Large intestine (tissue), 3 donors: ENCODE measurements around the gene ALDH1A2. TPM values are rescaled to one million over a fixed set of nuclear protein-coding genes. Genes with fewer than 3 reads are reported as not detected.
A peak's percentile ranks its signal among the peaks of the same experiment; 100 is the strongest.
"Not testable (repeated sequence)": the region's sequence is repeated elsewhere in the genome, so short reads cannot be mapped to it uniquely, and the experiment has no call there.

Experiments used
- DNase-seq, 2 donors: peaks; one replicate each; pipeline versions ENCODE4 v3.0.0 to v3.0.0-alpha.2; 2013
- H3K27ac ChIP-seq: one replicate; pipeline ENCODE4 v1.5.1; 2013; ENCODE audit warnings: low read length
- H3K27me3 ChIP-seq: 2 replicates; pipeline ENCODE4 v1.6.1; 2013; ENCODE audit warnings: low read length; ENCODE audit not compliant: control insufficient read depth, insufficient read depth
- H3K36me3 ChIP-seq: 2 replicates; pipeline ENCODE4 v1.6.1; 2013; ENCODE audit warnings: low read length; ENCODE audit not compliant: control insufficient read depth, insufficient read depth
- H3K4me1 ChIP-seq: one replicate; pipeline ENCODE4 v1.6.1; 2013; ENCODE audit warnings: low read length; ENCODE audit not compliant: control insufficient read depth, insufficient read depth
- H3K4me3 ChIP-seq: one replicate; pipeline ENCODE4 v1.5.1; 2013; ENCODE audit warnings: low read length
- H3K9me3 ChIP-seq: one replicate; pipeline ENCODE4 v1.6.1; 2013; ENCODE audit warnings: mild to moderate bottlenecking, low read depth, low read length, moderate library complexity; ENCODE audit not compliant: control insufficient read depth
- WGBS: methylation state at CpG from one replicate; pipeline ENCODE4 v1.1.5; 2013; ENCODE audit warnings: low lambda C conversion rate; ENCODE audit not compliant: insufficient coverage; 5-methylcytosine and 5-hydroxymethylcytosine counted together
- polyA plus RNA-seq: library from polyadenylated mRNA; unstranded; fragments of 120-200 nt; gene quantifications from one replicate; pipeline ENCODE4 v1.2.1, GENCODE V29; 2013

Gene ALDH1A2
- polyA plus RNA-seq, 1 donor, result 13.7 TPM

GRCh38 chr15:58045376-58045775 lies 20.1 kb downstream of the ALDH1A2 start:
- DNase-seq, H3K4me1 ChIP-seq, H3K4me3 ChIP-seq, H3K36me3 ChIP-seq, H3K27me3 ChIP-seq, H3K27ac ChIP-seq, H3K9me3 ChIP-seq: not testable (repeated sequence)
- WGBS, result no CpG with 5 or more reads among the region's 7 CpGs

GRCh38 chr15:58044551-58044950 lies 21.0 kb downstream of the ALDH1A2 start:
- Histone ChIP-seq H3K4me1 (no peaks in the 10 kb centered on the region), H3K9me3 (no peaks in the 10 kb centered on the region), H3K36me3 (no peaks in the 10 kb centered on the region), H3K4me3 (no peak overlapping the region), H3K27me3 (no peaks in the 10 kb centered on the region), H3K27ac (no peak overlapping the region)
- DNase-seq, result no peak
- 80% methylated on average over 1 of the region's 2 CpGs for WGBS

GRCh38 chr15:58043192-58043903 lies 22.2 kb downstream of the ALDH1A2 start:
- Histone ChIP-seq H3K36me3 (no peaks in the 10 kb centered on the region), H3K4me1 (peaks cover 9% of the 10 kb centered on the region), H3K9me3 (no peaks in the 10 kb centered on the region), H3K4me3 (no peak overlapping the region), H3K27ac (no peak overlapping the region), H3K27me3 (no peaks in the 10 kb centered on the region)
- DNase-seq, result peak in 1 of 2 donors; percentile 25
- 14% methylated on average over 1 of the region's 5 CpGs for WGBS

GRCh38 chr15:58042006-58042405 lies 23.5 kb downstream of the ALDH1A2 start:
- Histone ChIP-seq H3K4me3 (no peak overlapping the region), H3K36me3 (no peaks in the 10 kb centered on the region), H3K27ac (no peak overlapping the region), H3K4me1 (peaks cover 11% of the 10 kb centered on the region), H3K27me3 (no peaks in the 10 kb centered on the region), H3K9me3 (no peaks in the 10 kb centered on the region)
- 29% methylated on average over 1 of the region's 3 CpGs for WGBS
- DNase-seq, result no peak

- WGBS, result 0% methylated on average over 1 of the region's 6 CpGs
- Histone ChIP-seq H3K4me3 (no peak overlapping the region), H3K27ac (peak overlapping the region; percentile 6), H3K27me3 (no peaks in the 10 kb centered on the region), H3K36me3 (no peaks in the 10 kb centered on the region), H3K4me1 (peaks cover 11% of the 10 kb centered on the region), H3K9me3 (no peaks in the 10 kb centered on the region)
- DNase-seq, result peak; percentile 68 to 93
Observed at GRCh38 chr15:58040150-58040549, 25.4 kb downstream of the ALDH1A2 start.

GRCh38 chr15:58039079-58040035 lies 26.2 kb downstream of the ALDH1A2 start:
- peak in 1 of 2 donors; percentile 39 for DNase-seq
- peak overlapping the region; percentile 6 for H3K27ac ChIP-seq
- 7% methylated on average over 3 of the region's 6 CpGs for WGBS

GRCh38 chr15:58038426-58039078 lies 27.0 kb downstream of the ALDH1A2 start:
- no peaks in the 10 kb centered on the region for H3K27me3 ChIP-seq
- H3K36me3 ChIP-seq, result no peaks in the 10 kb centered on the region
- H3K4me1 ChIP-seq, result peaks cover 11% of the 10 kb centered on the region
- H3K9me3 ChIP-seq, result no peaks in the 10 kb centered on the region
- peak in 1 of 2 donors; percentile 41 for DNase-seq
- 100% methylated on average over 1 of the region's 2 CpGs for WGBS
- no peak overlapping the region for H3K4me3 ChIP-seq
- no peak overlapping the region for H3K27ac ChIP-seq

More at GRCh38 chr15:58039079-58040035, 26.2 kb downstream of the ALDH1A2 start:
- Histone ChIP-seq H3K36me3 (no peaks in the 10 kb centered on the region), H3K9me3 (no peaks in the 10 kb centered on the region), H3K4me3 (no peak overlapping the region), H3K27me3 (no peaks in the 10 kb centered on the region), H3K4me1 (peaks cover 11% of the 10 kb centered on the region)

GRCh38 chr15:58037723-58038301 lies 27.7 kb downstream of the ALDH1A2 start:
- peak in 1 of 2 donors; percentile 13 for DNase-seq
- 6% methylated on average over 2 of the region's 2 CpGs for WGBS
- Histone ChIP-seq H3K36me3 (no peaks in the 10 kb centered on the region), H3K4me3 (no peak overlapping the region), H3K27me3 (no peaks in the 10 kb centered on the region), H3K9me3 (no peaks in the 10 kb centered on the region), H3K4me1 (peaks cover 11% of the 10 kb centered on the region), H3K27ac (no peak overlapping the region)

GRCh38 chr15:58036579-58036978 lies 28.9 kb downstream of the ALDH1A2 start:
- Histone ChIP-seq H3K36me3 (no peaks in the 10 kb centered on the region), H3K9me3 (no peaks in the 10 kb centered on the region), H3K27ac (no peak overlapping the region), H3K4me1 (peaks cover 11% of the 10 kb centered on the region), H3K4me3 (no peak overlapping the region), H3K27me3 (no peaks in the 10 kb centered on the region)
- DNase-seq, result no peak
- 100% methylated on average over 1 of the region's 4 CpGs for WGBS

GRCh38 chr15:58028392-58028791 lies 37.1 kb downstream of the ALDH1A2 start:
- peaks cover 11% of the 10 kb centered on the region for H3K9me3 ChIP-seq
- H3K27me3 ChIP-seq, H3K27ac ChIP-seq, H3K36me3 ChIP-seq, H3K4me1 ChIP-seq, DNase-seq, H3K4me3 ChIP-seq: not testable (repeated sequence)
- WGBS, result no CpG with 5 or more reads among the region's 1 CpG
